ENCODE measurements around the gene TSPAN11.

DNA sequence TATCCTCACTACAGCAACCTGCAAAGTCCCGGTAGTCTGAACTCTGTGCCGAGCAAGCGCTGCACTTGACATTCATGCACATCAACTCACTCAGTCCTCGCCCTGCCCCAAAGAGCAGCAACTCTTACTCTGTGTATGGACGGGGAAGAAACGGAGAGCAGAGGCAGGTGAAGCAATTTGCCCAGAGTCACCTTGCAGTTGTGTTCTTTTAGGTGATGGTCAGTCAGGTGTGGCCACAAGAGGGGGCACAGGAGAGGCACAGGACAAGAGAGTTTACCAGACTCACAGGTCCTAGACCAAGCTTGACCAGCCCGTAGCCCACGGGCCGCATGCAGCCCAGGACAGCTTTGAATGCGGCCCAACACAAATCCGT is 39.1 kb downstream of the TSPAN11 start:
- TF ChIP-seq, protein P1, sequence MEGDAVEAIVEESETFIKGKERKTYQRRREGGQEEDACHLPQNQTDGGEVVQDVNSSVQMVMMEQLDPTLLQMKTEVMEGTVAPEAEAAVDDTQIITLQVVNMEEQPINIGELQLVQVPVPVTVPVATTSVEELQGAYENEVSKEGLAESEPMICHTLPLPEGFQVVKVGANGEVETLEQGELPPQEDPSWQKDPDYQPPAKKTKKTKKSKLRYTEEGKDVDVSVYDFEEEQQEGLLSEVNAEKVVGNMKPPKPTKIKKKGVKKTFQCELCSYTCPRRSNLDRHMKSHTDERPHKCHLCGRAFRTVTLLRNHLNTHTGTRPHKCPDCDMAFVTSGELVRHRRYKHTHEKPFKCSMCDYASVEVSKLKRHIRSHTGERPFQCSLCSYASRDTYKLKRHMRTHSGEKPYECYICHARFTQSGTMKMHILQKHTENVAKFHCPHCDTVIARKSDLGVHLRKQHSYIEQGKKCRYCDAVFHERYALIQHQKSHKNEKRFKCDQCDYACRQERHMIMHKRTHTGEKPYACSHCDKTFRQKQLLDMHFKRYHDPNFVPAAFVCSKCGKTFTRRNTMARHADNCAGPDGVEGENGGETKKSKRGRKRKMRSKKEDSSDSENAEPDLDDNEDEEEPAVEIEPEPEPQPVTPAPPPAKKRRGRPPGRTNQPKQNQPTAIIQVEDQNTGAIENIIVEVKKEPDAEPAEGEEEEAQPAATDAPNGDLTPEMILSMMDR (conservative IDR thresholded peaks at IDR 0.05; ENCODE audit: low read length), result no peak
- no peak for TF ChIP-seq EZH2phosphoT487 (IDR thresholded peaks at IDR 0.05; ENCODE audit: borderline replicate concordance)
